H9 (cell line): ENCODE data around the gene PCCA. TPM values are rescaled to one million over a fixed set of nuclear protein-coding genes. Genes with fewer than 3 reads are reported as not detected.
A peak's percentile ranks its signal among the peaks of the same experiment; 100 is the strongest.

Experiments used
- DNase-seq: peaks from one replicate; pipeline ENCODE4 v3.0.0-alpha.2; 2017
- H2AFZ ChIP-seq: one replicate; pipeline ENCODE4 v1.6.1; 2013; ENCODE audit warnings: mild to moderate bottlenecking, low read length, control low read depth, moderate library complexity
- H2AK5ac ChIP-seq: 2 replicates; pipeline ENCODE4 v1.6.1; 2013; ENCODE audit warnings: low read length, control low read depth, mixed read lengths; ENCODE audit not compliant: insufficient read length
- H2BK120ac ChIP-seq: one replicate; pipeline ENCODE4 v1.6.1; 2013; ENCODE audit warnings: low read depth, mild to moderate bottlenecking, low read length, control low read depth, inconsistent platforms; ENCODE audit not compliant: poor library complexity, severe bottlenecking
- H2BK12ac ChIP-seq: 2 replicates; pipeline ENCODE4 v1.6.1; 2013; ENCODE audit warnings: low read length, control low read depth, mixed read lengths, low read depth; ENCODE audit not compliant: insufficient read length
- H2BK15ac ChIP-seq: 2 replicates; pipeline ENCODE4 v1.6.1; 2013; ENCODE audit warnings: low read depth, low read length, control low read depth
- H2BK20ac ChIP-seq: one replicate; pipeline ENCODE4 v1.6.1; 2013; ENCODE audit warnings: low read depth, mild to moderate bottlenecking, low read length, control low read depth, inconsistent platforms; ENCODE audit not compliant: poor library complexity, severe bottlenecking
- H2BK5ac ChIP-seq: 2 replicates; pipeline ENCODE4 v1.6.1; 2013; ENCODE audit warnings: low read length, control low read depth, mixed read lengths; ENCODE audit not compliant: insufficient read length
- H3K14ac ChIP-seq: 2 replicates; pipeline ENCODE4 v1.6.1; 2013; ENCODE audit warnings: low read length, control low read depth; ENCODE audit not compliant: insufficient read depth
- H3K18ac ChIP-seq: 2 replicates; pipeline ENCODE4 v1.6.1; 2013; ENCODE audit warnings: low read depth, mild to moderate bottlenecking, mixed read lengths, low read length, control low read depth; ENCODE audit not compliant: insufficient read length
- H3K23ac ChIP-seq: 2 replicates; pipeline ENCODE4 v1.6.1; 2013; ENCODE audit warnings: low read length, control low read depth, mixed read lengths, low read depth; ENCODE audit not compliant: insufficient read length
- H3K23me2 ChIP-seq: 2 replicates; pipeline ENCODE4 v1.6.1; 2013; ENCODE audit warnings: low read depth, mild to moderate bottlenecking, mixed read lengths, low read length, control low read depth; ENCODE audit not compliant: insufficient read length, poor library complexity, severe bottlenecking
- H3K27ac ChIP-seq: 2 replicates; pipeline ENCODE4 v1.5.1; 2013; ENCODE audit warnings: low read length, control low read depth, mixed read lengths, low read depth; ENCODE audit not compliant: insufficient read length
- H3K27me3 ChIP-seq: 2 replicates; pipeline ENCODE4 v1.6.1; 2013; ENCODE audit warnings: low read length, control low read depth, inconsistent platforms; ENCODE audit not compliant: insufficient read depth
- H3K4ac ChIP-seq: 2 replicates; pipeline ENCODE4 v1.6.1; 2013; ENCODE audit warnings: low read depth, mild to moderate bottlenecking, control low read depth, inconsistent platforms, low read length, moderate library complexity
- H3K4me1 ChIP-seq: 2 replicates; pipeline ENCODE4 v1.6.1; 2013; ENCODE audit warnings: low read length, control low read depth, inconsistent platforms; ENCODE audit not compliant: insufficient read depth
- H3K4me2 ChIP-seq: 2 replicates; pipeline ENCODE4 v1.6.1; 2013; ENCODE audit warnings: low read length, control low read depth, mixed read lengths; ENCODE audit not compliant: insufficient read length, insufficient read depth
- H3K56ac ChIP-seq: 2 replicates; pipeline ENCODE4 v1.6.1; 2013; ENCODE audit warnings: low read depth, mild to moderate bottlenecking, mixed read lengths, low read length, control low read depth; ENCODE audit not compliant: insufficient read length
- H3K79me1 ChIP-seq: 2 replicates; pipeline ENCODE4 v1.6.1; 2013; ENCODE audit warnings: low read depth, mild to moderate bottlenecking, moderate library complexity, low read length, control low read depth, inconsistent platforms; ENCODE audit not compliant: insufficient read depth, poor library complexity, severe bottlenecking
- H3K79me2 ChIP-seq: 2 replicates; pipeline ENCODE4 v1.6.1; 2013; ENCODE audit warnings: low read length, control low read depth, inconsistent platforms; ENCODE audit not compliant: insufficient read depth
- H3K9ac ChIP-seq: 2 replicates; pipeline ENCODE4 v1.6.1; 2013; ENCODE audit warnings: low read length, control low read depth, mixed read lengths; ENCODE audit not compliant: insufficient read length; ENCODE audit errors: extremely low read depth
- H3K9me3 ChIP-seq: one replicate; pipeline ENCODE4 v1.6.1; 2013; ENCODE audit warnings: low read depth, low read length, inconsistent platforms; ENCODE audit not compliant: control insufficient read depth
- H3T11ph ChIP-seq: one replicate; pipeline ENCODE4 v1.6.1; 2013; ENCODE audit warnings: mild to moderate bottlenecking, low read length, control low read depth, inconsistent platforms
- H4K20me1 ChIP-seq: one replicate; pipeline ENCODE4 v1.6.1; 2013; ENCODE audit not compliant: control insufficient read depth, insufficient read length, insufficient read depth
- H4K5ac ChIP-seq: 2 replicates; pipeline ENCODE4 v1.6.1; 2013; ENCODE audit warnings: low read depth, mild to moderate bottlenecking, mixed read lengths, low read length, control low read depth; ENCODE audit not compliant: insufficient read length
- H4K8ac ChIP-seq: replicated peaks from 2 replicates; pipeline ENCODE4 v1.6.1; 2013; ENCODE audit warnings: low read length, control low read depth, mixed read lengths, low read depth; ENCODE audit not compliant: insufficient read length
- H4K91ac ChIP-seq: 2 replicates; pipeline ENCODE4 v1.6.1; 2013; ENCODE audit warnings: low read depth, mild to moderate bottlenecking, moderate library complexity, mixed read lengths, low read length, control low read depth; ENCODE audit not compliant: insufficient read length
- H3K27ac Mint-ChIP-seq, 3 experiments: 2 replicates in 2 of 3; 3 replicates in 1 of 3; pipeline ENCODE4 v1.8.0; 2020 to 2021; ENCODE audit warnings: mixed read lengths in 3 of 3, mild to moderate bottlenecking in 1 of 3, moderate library complexity in 1 of 3
- H3K27me3 Mint-ChIP-seq: 2 replicates; pipeline ENCODE4 v1.8.0; 2021; ENCODE audit warnings: low read depth, mild to moderate bottlenecking, moderate library complexity, mixed read lengths
- H3K36me3 Mint-ChIP-seq, 3 experiments: 2 replicates in 2 of 3; 3 replicates in 1 of 3; pipeline ENCODE4 v1.8.0; 2020 to 2021; ENCODE audit warnings: low read depth in 3 of 3, mixed read lengths in 3 of 3; ENCODE audit not compliant: insufficient read depth in 1 of 3
- H3K4me1 Mint-ChIP-seq, 2 experiments: 2 replicates each; pipeline ENCODE4 v1.8.0; 2020; ENCODE audit warnings: mixed read lengths in 2 of 2
- H3K4me3 Mint-ChIP-seq, 2 experiments: 2 replicates in 1 of 2; 3 replicates in 1 of 2; pipeline ENCODE4 v1.8.0; 2020 to 2021; ENCODE audit warnings: mild to moderate bottlenecking in 2 of 2, mixed read lengths in 2 of 2, moderate library complexity in 1 of 2
- H3K9me3 Mint-ChIP-seq, 2 experiments: 2 replicates in 1 of 2; 3 replicates in 1 of 2; pipeline ENCODE4 v1.8.0; 2020; ENCODE audit warnings: mild to moderate bottlenecking in 2 of 2, mixed read lengths in 2 of 2, moderate library complexity in 1 of 2
- WGBS: extraction: QIAGEN DNeasy Blood & Tissue Kit; methylation state at CpG from one replicate; pipeline ENCODE4 v1.1.7; 2013; ENCODE audit warnings: missing lambda C conversion rate, low lambda C conversion rate, mixed read lengths; ENCODE audit not compliant: insufficient read length; ENCODE audit errors: extremely low coverage; 5-methylcytosine and 5-hydroxymethylcytosine counted together
- total RNA-seq: library from RNA; stranded (reverse); gene quantifications from 2 replicates; pipeline ENCODE4 v1.2.1, GENCODE V29; 2021
- TF ChIP-seq, protein P1 (sequence below): fragments of 200-600 bp; sonication (generic); conservative IDR thresholded peaks from 3 replicates; pipeline ENCODE4 v1.8.0; 2021; ENCODE audit warnings: antibody characterized with exemption, mild to moderate bottlenecking

PCCA gene
- total RNA-seq, 1 experiment from 2014 or later, result 56.5 TPM

DNA sequence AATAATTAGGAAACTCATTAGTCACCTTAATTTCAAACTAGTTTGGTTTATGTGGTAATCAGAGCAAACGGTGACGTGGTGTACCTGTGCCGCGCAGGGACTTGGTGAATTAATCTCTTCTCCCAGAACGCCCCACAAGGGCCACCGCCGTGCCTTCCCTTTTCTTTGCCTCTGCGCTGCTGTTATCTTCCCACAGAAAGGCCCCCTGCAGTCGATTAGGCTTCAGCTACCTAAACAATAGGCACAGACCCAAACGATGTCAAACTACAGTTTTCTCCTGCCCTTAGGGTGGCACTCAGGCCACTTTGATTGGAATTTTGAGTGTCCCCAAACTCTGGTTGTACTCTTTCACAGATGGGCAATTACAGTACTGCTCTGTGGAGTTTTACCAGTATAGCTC is 384.2 kb downstream of the PCCA start:
- Mint-ChIP-seq H3K27ac (peak overlapping the region; percentile 20 to 83 (median 61); a peak in 4 of 7 replicates), H3K36me3 (peaks cover 0 to 4% (median 4%) of the 10 kb centered on the region in 3 experiments; a peak in 2 of 7 replicates)
- no peak overlapping the region for H3K27ac ChIP-seq

More for the DNA sequence above, 384.2 kb downstream of the PCCA start:
- H2BK15ac ChIP-seq, result no peak overlapping the region
- no peak overlapping the region for H3K23ac ChIP-seq
- H4K91ac ChIP-seq, result no peak overlapping the region
- H2BK120ac ChIP-seq, result no peak overlapping the region
- no peaks in the 10 kb centered on the region for H3K79me1 ChIP-seq
- no peak overlapping the region for H4K8ac ChIP-seq
- no peak overlapping the region for H2BK20ac ChIP-seq
- H3K56ac ChIP-seq, result no peak overlapping the region
- peaks cover 3% of the 10 kb centered on the region; the same call in 1 of the 2 replicates for H3K4me1 ChIP-seq
- H3T11ph ChIP-seq, result no peak overlapping the region
- TF ChIP-seq, protein P1, sequence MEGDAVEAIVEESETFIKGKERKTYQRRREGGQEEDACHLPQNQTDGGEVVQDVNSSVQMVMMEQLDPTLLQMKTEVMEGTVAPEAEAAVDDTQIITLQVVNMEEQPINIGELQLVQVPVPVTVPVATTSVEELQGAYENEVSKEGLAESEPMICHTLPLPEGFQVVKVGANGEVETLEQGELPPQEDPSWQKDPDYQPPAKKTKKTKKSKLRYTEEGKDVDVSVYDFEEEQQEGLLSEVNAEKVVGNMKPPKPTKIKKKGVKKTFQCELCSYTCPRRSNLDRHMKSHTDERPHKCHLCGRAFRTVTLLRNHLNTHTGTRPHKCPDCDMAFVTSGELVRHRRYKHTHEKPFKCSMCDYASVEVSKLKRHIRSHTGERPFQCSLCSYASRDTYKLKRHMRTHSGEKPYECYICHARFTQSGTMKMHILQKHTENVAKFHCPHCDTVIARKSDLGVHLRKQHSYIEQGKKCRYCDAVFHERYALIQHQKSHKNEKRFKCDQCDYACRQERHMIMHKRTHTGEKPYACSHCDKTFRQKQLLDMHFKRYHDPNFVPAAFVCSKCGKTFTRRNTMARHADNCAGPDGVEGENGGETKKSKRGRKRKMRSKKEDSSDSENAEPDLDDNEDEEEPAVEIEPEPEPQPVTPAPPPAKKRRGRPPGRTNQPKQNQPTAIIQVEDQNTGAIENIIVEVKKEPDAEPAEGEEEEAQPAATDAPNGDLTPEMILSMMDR, result no peak
- no peaks in the 10 kb centered on the region for H3K9me3 ChIP-seq
- no peak overlapping the region for H3K14ac ChIP-seq
- H2BK5ac ChIP-seq, result no peak overlapping the region
- no peak overlapping the region for H2AK5ac ChIP-seq
- no peak overlapping the region for H2AFZ ChIP-seq
- H3K18ac ChIP-seq, result no peak overlapping the region
- no CpG with 5 or more reads among the region's 10 CpGs for WGBS
- H3K4me2 ChIP-seq, result no peak overlapping the region
- Mint-ChIP-seq H3K4me3 (peak overlapping the region in 1 of 2 experiments; percentile 58; a peak in 2 of 5 replicates), H3K4me1 (peaks cover 47 to 48% of the 10 kb centered on the region in 2 experiments), H3K27me3 (peaks cover 2% of the 10 kb centered on the region; the same call in 1 of the 2 replicates), H3K9me3 (no peaks in the 10 kb centered on the region)
- H3K4ac ChIP-seq, result no peak overlapping the region
- H4K5ac ChIP-seq, result no peak overlapping the region
- H2BK12ac ChIP-seq, result no peak overlapping the region
- H3K23me2 ChIP-seq, result no peaks in the 10 kb centered on the region
- H3K27me3 ChIP-seq, result no peaks in the 10 kb centered on the region
- no peak overlapping the region for H3K9ac ChIP-seq
- no peak for DNase-seq
- H4K20me1 ChIP-seq, result no peaks in the 10 kb centered on the region
- no peaks in the 10 kb centered on the region for H3K79me2 ChIP-seq
